Measurements from ENCODE around the gene CDK5RAP2. TPM values are rescaled to one million over a fixed set of nuclear protein-coding genes. Genes with fewer than 3 reads are reported as not detected.

The CDK5RAP2 gene
- total and polyA plus RNA-seq, 2 experiments from 2014 or later, result 23.9 to 30.9 TPM

DNA sequence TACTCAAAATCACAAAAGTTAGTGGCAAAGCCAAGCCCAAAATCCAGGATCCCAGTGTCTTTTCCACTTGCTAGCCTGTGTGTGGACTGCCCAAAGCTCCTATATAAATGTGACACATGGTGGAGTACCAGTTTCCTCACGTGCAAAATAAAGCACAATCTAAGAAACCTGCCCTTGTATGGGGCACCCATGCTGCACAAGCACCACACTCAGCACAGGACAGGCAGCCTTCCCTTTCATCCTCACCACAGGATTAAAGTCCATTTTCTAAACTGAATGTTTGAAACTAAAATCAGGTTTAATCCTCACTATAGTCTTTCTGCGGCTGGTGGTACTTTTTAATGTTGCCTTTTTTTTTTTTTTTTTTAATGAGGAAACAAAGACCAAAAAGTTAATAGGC is 5.5 kb downstream of the CDK5RAP2 start:
- Histone ChIP-seq H3K4me1 (ENCODE audit: insufficient read depth) (peaks cover 27% of the 10 kb centered on the region), H2AFZ (no peak overlapping the region), H3K79me2 (peaks cover 70% of the 10 kb centered on the region), H3K4me3 (no peak overlapping the region), H3K27me3 (no peaks in the 10 kb centered on the region), H3K9me3 (ENCODE audit: low read depth) (no peaks in the 10 kb centered on the region), H3K9me2 (replicated peaks; ENCODE audit: insufficient read depth) (no peaks in the 10 kb centered on the region), H3K4me2 (peak overlapping the region; percentile 31), H3K27ac (peak overlapping the region; percentile 56), H3K36me3 (replicated peaks; ENCODE audit: insufficient read depth, low read depth) (no peaks in the 10 kb centered on the region), H4K20me1 (ENCODE audit: insufficient read depth, poor library complexity, severe bottlenecking) (no peaks in the 10 kb centered on the region)
- no peak for DNase-seq (ENCODE audit: low spot score)
- TF ChIP-seq EZH2 (IDR thresholded peaks at IDR 0.05; ENCODE audit: borderline replicate concordance) (no peak), EZH2phosphoT487 (IDR thresholded peaks at IDR 0.05; ENCODE audit: low read depth, severe bottlenecking, unreplicated experiment) (no peak)
- TF ChIP-seq, protein P1, sequence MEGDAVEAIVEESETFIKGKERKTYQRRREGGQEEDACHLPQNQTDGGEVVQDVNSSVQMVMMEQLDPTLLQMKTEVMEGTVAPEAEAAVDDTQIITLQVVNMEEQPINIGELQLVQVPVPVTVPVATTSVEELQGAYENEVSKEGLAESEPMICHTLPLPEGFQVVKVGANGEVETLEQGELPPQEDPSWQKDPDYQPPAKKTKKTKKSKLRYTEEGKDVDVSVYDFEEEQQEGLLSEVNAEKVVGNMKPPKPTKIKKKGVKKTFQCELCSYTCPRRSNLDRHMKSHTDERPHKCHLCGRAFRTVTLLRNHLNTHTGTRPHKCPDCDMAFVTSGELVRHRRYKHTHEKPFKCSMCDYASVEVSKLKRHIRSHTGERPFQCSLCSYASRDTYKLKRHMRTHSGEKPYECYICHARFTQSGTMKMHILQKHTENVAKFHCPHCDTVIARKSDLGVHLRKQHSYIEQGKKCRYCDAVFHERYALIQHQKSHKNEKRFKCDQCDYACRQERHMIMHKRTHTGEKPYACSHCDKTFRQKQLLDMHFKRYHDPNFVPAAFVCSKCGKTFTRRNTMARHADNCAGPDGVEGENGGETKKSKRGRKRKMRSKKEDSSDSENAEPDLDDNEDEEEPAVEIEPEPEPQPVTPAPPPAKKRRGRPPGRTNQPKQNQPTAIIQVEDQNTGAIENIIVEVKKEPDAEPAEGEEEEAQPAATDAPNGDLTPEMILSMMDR (IDR thresholded peaks at IDR 0.05; ENCODE audit: poor library complexity), result no peak
- WGBS (ENCODE audit: low lambda C conversion rate, missing lambda C conversion rate), result 84% methylated on average over 2 of the region's 2 CpGs

DNA sequence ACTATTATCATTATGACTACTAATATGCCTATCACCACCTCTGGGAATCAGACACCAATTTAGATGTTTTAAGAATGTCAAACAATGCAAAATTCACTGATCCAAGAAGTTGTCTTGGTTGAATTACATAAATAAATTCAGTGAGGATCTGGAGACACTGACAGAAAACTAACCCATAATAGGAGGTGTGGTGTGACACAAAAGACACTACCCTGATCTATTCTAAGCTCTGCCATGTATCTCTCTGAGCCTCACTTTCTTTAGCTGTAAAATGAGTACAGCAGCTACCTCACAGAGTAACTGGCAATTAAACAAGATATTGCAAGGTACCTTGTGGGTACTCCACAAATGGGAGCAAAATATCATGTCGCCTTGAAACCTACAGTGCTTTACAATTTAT is 7.5 kb downstream of the CDK5RAP2 start:
- H3K4me1 ChIP-seq (ENCODE audit: insufficient read depth), result peaks cover 20% of the 10 kb centered on the region
- H3K36me3 ChIP-seq (replicated peaks; ENCODE audit: insufficient read depth, low read depth), result no peaks in the 10 kb centered on the region
- no peaks in the 10 kb centered on the region for H3K27me3 ChIP-seq
- no peaks in the 10 kb centered on the region for H4K20me1 ChIP-seq (ENCODE audit: insufficient read depth, poor library complexity, severe bottlenecking)
- peaks cover 50% of the 10 kb centered on the region for H3K79me2 ChIP-seq
- 100% methylated on average over 1 of the region's 1 CpG for WGBS (ENCODE audit: low lambda C conversion rate, missing lambda C conversion rate)
- no peak overlapping the region for H3K4me2 ChIP-seq
- H2AFZ ChIP-seq, result no peak overlapping the region
- no peak for DNase-seq (ENCODE audit: low spot score)
- peak overlapping the region; percentile 89 for H3K27ac ChIP-seq
- no peak for TF ChIP-seq EZH2phosphoT487 (IDR thresholded peaks at IDR 0.05; ENCODE audit: low read depth, severe bottlenecking, unreplicated experiment)
- TF ChIP-seq, protein P1 (IDR thresholded peaks at IDR 0.05; ENCODE audit: poor library complexity), result no peak
- TF ChIP-seq EZH2 (IDR thresholded peaks at IDR 0.05; ENCODE audit: borderline replicate concordance), result no peak
- no peaks in the 10 kb centered on the region for H3K9me3 ChIP-seq (ENCODE audit: low read depth)
- no peak overlapping the region for H3K4me3 ChIP-seq
- H3K9me2 ChIP-seq (replicated peaks; ENCODE audit: insufficient read depth), result no peaks in the 10 kb centered on the region

DNA sequence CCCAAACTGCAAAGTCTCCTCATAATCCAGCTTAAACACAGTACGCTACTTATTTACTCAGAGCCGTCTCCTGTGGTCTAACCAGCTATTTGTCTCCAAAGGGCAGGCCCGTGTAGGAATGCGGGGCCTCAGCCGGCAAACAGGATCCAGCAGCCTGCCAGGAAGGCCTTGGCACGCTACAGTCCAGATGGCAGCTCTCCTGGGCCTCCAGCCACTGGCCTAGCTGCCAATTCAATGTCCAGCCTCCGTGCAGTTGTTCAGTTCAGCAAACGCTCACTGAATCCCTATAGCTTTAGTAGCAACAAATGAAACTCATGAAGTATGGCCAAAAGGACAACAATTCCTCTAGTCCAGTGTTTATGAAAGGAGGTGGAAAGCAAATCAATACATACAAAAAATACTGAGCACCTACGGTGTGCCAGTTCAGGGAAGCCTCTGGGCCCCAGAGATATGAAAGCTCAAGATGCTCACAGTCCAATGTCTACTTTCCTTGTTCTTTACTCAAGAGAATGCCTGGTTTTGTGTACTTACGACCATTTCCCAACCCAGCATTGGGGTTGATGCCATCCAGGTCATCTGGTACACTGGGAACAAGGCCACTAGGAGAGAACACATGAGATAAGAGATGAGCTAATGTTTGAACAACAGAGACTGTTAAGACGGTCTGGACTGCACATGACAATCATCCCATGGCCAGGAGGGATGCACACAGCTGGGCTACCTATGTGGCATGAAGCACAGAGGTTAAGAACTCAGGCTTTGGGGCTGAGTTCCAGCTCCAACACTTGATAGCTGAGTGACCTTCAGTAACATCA is 8.3 kb downstream of the CDK5RAP2 start:
- H2AFZ ChIP-seq, result no peak overlapping the region
- H3K27me3 ChIP-seq, result no peaks in the 10 kb centered on the region
- H3K4me3 ChIP-seq, result no peak overlapping the region
- H3K27ac ChIP-seq, result peak overlapping the region; percentile 89
- H3K4me2 ChIP-seq, result peak overlapping the region; percentile 43
- TF ChIP-seq, protein P1 (IDR thresholded peaks at IDR 0.05; ENCODE audit: poor library complexity), result no peak
- TF ChIP-seq EZH2 (IDR thresholded peaks at IDR 0.05; ENCODE audit: borderline replicate concordance) (no peak), EZH2phosphoT487 (IDR thresholded peaks at IDR 0.05; ENCODE audit: low read depth, severe bottlenecking, unreplicated experiment) (no peak)
- DNase-seq (ENCODE audit: low spot score), result peak; percentile 64
- no peaks in the 10 kb centered on the region for H3K9me3 ChIP-seq (ENCODE audit: low read depth)
- H4K20me1 ChIP-seq (ENCODE audit: insufficient read depth, poor library complexity, severe bottlenecking), result no peaks in the 10 kb centered on the region
- no peaks in the 10 kb centered on the region for H3K9me2 ChIP-seq (replicated peaks; ENCODE audit: insufficient read depth)
- 61% methylated on average over 11 of the region's 11 CpGs for WGBS (ENCODE audit: low lambda C conversion rate, missing lambda C conversion rate)
- H3K36me3 ChIP-seq (replicated peaks; ENCODE audit: insufficient read depth, low read depth), result no peaks in the 10 kb centered on the region
- peaks cover 42% of the 10 kb centered on the region for H3K79me2 ChIP-seq
- H3K4me1 ChIP-seq (ENCODE audit: insufficient read depth), result peaks cover 20% of the 10 kb centered on the region
